Lower leg skin (tissue), 4 donors: ENCODE measurements around the gene ATP8B4. TPM values are rescaled to one million over a fixed set of nuclear protein-coding genes. Genes with fewer than 3 reads are reported as not detected.

Experiments
- DNase-seq, 2 donors: peaks; one replicate each; pipeline ENCODE4 v3.0.0-alpha.2; 2019; ENCODE audit warnings: low spot score in 2 of 2
- H3K4me3 ChIP-seq: fragments of 200-600 bp; sonication (generic); 2 replicates; pipeline ENCODE4 v1.5.1; 2017; ENCODE audit warnings: mild to moderate bottlenecking, low read depth; ENCODE audit not compliant: poor library complexity, severe bottlenecking
- POLR2A ChIP-seq, 2 donors: fragments of 450-650 bp; IDR thresholded peaks; one replicate each; pipeline ENCODE4 v1.6.1; 2016 to 2017; ENCODE audit warnings: antibody characterized with exemption in 2 of 2, mild to moderate bottlenecking in 1 of 2, moderate library complexity in 1 of 2
- WGBS, 2 donors: methylation state at CpG; one replicate each; pipeline ENCODE4 v1.1.5; 2018; 5-methylcytosine and 5-hydroxymethylcytosine counted together
- intact Hi-C: fragments of 100-400 bp; cut with DNase I; formaldehyde crosslinking; loops from one replicate; pipeline ENCODE4 v1.15.0; 2023; ENCODE audit warnings: low total_unique reads
- total RNA-seq, 4 donors: library from RNA; depleted of rRNA; stranded (reverse); fragments of >200 nt; gene quantifications; one replicate each; pipeline ENCODE4 v1.1.0, GENCODE V29; 2016
- TF ChIP-seq, protein P1 (sequence below), 3 donors: fragments of 450-650 bp; IDR thresholded peaks; one replicate each; pipeline ENCODE4 v1.5.1; 2016; ENCODE audit warnings: antibody characterized with exemption in 3 of 3, mild to moderate bottlenecking in 3 of 3, moderate library complexity in 2 of 3

ATP8B4 gene
- total RNA-seq, 4 donors from 2014 or later: 1.9 to 6.3 (median 2.9) TPM

DNA sequence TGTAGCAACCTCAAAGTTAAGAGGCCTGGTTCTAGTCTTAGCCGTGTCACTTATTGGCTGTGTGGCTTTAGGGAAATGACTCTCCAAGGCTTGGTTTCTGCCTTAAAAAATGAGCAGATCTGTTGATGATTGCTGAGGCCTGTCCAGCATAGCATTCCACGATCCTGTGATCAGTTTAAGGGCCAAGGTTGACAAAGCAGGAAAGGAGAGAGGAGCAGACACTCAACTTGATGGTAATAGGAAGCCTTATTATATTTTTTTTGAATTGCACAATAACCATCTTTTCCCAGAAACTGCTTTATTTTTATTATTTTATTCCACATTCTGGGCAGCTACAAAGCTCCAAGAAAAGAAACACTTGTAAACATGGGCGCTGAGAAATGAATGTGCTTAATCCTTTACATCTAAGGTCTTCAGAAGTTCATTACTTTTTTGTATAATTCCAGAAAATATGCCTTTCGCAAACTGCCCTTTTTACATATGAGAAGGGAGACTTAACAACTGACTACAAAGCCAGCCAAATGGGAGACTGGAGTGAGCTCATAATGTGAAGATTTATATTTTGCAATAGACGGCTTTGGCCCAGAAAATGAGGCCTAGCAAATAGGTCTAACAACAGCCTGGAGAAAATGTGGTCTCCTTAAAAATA, 241.0 kb downstream of the ATP8B4 start:
- peak; percentile 73 to 88 for DNase-seq
- WGBS, 2 donors: 50 to 57% methylated on average over 5 of the region's 5 CpGs
- H3K4me3 ChIP-seq: no peak overlapping the region
- intact Hi-C loops: no loop called here
- TF ChIP-seq, protein P1, sequence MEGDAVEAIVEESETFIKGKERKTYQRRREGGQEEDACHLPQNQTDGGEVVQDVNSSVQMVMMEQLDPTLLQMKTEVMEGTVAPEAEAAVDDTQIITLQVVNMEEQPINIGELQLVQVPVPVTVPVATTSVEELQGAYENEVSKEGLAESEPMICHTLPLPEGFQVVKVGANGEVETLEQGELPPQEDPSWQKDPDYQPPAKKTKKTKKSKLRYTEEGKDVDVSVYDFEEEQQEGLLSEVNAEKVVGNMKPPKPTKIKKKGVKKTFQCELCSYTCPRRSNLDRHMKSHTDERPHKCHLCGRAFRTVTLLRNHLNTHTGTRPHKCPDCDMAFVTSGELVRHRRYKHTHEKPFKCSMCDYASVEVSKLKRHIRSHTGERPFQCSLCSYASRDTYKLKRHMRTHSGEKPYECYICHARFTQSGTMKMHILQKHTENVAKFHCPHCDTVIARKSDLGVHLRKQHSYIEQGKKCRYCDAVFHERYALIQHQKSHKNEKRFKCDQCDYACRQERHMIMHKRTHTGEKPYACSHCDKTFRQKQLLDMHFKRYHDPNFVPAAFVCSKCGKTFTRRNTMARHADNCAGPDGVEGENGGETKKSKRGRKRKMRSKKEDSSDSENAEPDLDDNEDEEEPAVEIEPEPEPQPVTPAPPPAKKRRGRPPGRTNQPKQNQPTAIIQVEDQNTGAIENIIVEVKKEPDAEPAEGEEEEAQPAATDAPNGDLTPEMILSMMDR (IDR thresholded peaks at IDR 0.05): no peak
- TF ChIP-seq POLR2A (IDR thresholded peaks at IDR 0.05): no peak

DNA sequence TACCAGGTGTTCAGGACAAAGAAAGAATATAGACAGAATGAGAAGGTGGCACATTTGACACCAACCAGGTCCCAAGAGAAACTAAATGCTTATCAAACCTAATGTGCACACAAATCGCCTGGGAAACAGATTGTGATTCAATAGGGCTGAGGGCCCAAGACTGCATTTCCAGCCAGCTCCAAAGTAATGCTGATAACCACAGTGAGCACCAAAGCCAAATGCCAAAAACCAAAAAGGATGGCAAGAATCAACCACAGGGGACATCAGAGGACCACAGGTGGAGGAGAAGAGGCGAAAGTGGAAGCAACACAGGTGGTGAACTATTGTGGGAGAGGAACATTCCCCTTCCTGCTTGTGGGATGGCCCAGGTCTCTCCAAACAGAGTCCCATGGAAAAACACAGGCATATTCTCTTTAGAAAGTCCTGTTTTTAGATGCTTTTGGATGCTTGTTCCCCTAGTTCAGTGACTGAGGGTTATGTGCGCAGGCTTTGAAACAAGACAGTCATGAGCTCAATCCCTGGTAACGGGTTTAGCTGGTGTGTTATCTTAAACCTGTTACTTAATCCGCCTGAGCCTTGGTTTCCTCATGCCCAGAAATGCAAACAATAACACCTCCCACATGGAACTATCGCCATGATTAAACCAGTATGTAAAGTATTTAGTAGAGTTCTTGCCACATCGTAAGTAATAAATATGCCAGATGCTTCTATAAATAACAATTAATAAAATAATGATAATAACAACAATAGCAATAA, 241.7 kb downstream of the ATP8B4 start:
- 73 to 76% methylated on average over 7 of the region's 7 CpGs for WGBS, 2 donors
- TF ChIP-seq, protein P1 (IDR thresholded peaks at IDR 0.05): no peak
- TF ChIP-seq POLR2A (IDR thresholded peaks at IDR 0.05): no peak
- intact Hi-C loops: no loop called here

DNA sequence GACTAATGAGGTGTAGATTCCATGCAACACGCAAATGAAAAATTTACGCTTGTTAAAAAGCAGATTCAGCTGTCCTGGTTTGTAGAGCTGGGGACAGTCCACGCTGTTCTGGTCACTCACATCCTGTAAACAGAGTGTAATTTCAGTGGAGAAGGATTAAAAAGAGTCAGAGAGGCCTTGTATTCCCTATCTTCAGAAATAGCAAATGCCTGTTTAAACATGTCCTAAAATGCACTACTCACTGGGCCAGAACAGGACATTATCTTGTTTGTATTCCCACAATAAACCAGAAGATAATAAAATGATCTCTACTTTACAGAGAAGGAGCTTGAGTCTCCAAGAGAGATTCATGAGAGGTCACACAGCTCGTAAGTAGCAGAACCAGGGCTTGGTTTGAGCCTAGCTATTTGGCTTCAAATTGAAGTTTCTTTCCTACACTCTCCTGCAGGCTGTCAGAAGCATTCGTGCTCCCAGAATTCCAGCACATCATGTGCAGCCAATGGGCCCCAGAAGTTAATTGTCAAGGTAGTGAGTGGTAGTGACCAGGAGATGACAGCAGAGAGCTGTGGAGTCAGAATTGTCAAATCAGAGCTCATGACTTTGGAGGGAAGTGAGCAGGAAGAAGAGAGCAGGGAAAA, 242.5 kb downstream of the ATP8B4 start:
- WGBS, 2 donors: 70 to 71% methylated on average over 5 of the region's 5 CpGs
- no peak for DNase-seq
- TF ChIP-seq POLR2A (IDR thresholded peaks at IDR 0.05): no peak
- TF ChIP-seq, protein P1 (IDR thresholded peaks at IDR 0.05): no peak
- no peak overlapping the region for H3K4me3 ChIP-seq
- intact Hi-C loops: no loop called here

More for the DNA sequence above, 241.7 kb downstream of the ATP8B4 start:
- H3K4me3 ChIP-seq: no peak overlapping the region
- no peak for DNase-seq

DNA sequence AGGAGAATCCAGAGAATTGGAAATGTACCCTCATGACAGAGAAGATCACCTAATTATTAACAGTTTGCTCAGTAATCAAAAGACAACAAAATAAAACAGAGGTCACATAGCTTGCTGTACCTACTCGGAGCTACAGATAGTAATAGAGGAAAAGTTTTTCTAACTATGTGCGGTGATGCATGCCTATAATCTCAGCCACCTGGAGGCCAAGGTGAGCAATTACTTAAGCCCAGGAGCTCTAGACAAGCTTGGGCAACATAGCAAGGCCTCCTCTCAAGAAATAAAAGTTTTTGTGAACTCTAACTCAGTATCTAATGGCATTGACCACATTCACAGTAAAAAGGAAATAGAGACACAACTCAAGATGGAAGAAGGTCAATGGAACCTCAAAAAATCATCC, 243.6 kb downstream of the ATP8B4 start:
- intact Hi-C loops: no loop called here
- WGBS, 2 donors: 84 to 87% methylated on average over 2 of the region's 2 CpGs
- H3K4me3 ChIP-seq: no peak overlapping the region
- no peak for TF ChIP-seq POLR2A (IDR thresholded peaks at IDR 0.05)
- TF ChIP-seq, protein P1 (IDR thresholded peaks at IDR 0.05): no peak
- no peak for DNase-seq

DNA sequence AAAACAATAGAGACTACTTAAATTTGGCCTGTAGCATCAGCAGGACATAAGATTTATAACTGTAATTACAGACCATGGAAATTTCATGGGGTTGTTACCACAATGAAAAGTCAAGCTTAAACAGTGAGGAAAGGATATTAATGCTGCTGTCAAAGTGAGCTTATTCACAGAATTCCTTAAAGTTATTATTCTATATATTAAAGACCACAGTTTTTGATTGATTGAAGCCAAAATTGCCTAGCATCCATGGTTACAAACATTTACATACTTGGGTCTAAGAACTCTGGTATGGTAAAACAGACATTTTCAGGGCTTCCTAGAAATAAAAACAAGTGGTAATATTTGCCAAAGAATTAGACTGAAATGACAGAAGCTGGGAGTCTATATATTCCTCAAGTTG, 248.6 kb downstream of the ATP8B4 start:
- no peak for DNase-seq
- no peak for TF ChIP-seq POLR2A (IDR thresholded peaks at IDR 0.05)
- TF ChIP-seq, protein P1 (IDR thresholded peaks at IDR 0.05): no peak
- H3K4me3 ChIP-seq: no peak overlapping the region
- intact Hi-C loops: no loop called here
